ENCODE results near the gene MESP1. TPM values are rescaled to one million over a fixed set of nuclear protein-coding genes. Genes with fewer than 3 reads are reported as not detected.

The MESP1 gene
- total and polyA plus RNA-seq, 2 of the 13 experiments (the other 11 are each of a cell fraction or from before 2014, with no cell fraction given): not detected

- no peak for TF ChIP-seq ZBTB34 (CRISPR knock-in tag; IDR thresholded peaks at IDR 0.05)
- TF ChIP-seq ZNF580 (CRISPR knock-in tag; IDR thresholded peaks at IDR 0.05; ENCODE audit: borderline replicate concordance, low read depth): peak; percentile 74; the same call in 1 of the 2 replicates
- TF ChIP-seq KAT2B (IDR thresholded peaks at IDR 0.05; ENCODE audit: borderline replicate concordance, low read depth, low read length): no peak
- TF ChIP-seq ZNF33A (CRISPR knock-in tag; IDR thresholded peaks at IDR 0.05; ENCODE audit: borderline replicate concordance): no peak
- TF ChIP-seq ARID3A (IDR thresholded peaks at IDR 0.05; ENCODE audit: low read depth, low read length): no peak
- TF ChIP-seq SNAI1 (CRISPR knock-in tag; IDR thresholded peaks at IDR 0.05; ENCODE audit: borderline replicate concordance): no peak
- 0 out of 2 replicates have a peak, but pooled peaks have one; percentile 61 for TF ChIP-seq THAP8 (CRISPR knock-in tag; IDR thresholded peaks at IDR 0.05; ENCODE audit: borderline replicate concordance)
- peak; percentile 96 for TF ChIP-seq MAX (IDR thresholded peaks at IDR 0.05)
- TF ChIP-seq DZIP1 (CRISPR knock-in tag; IDR thresholded peaks at IDR 0.05): 0 out of 2 replicates have a peak, but pooled peaks have one; percentile 24
- TF ChIP-seq ZNF615 (CRISPR knock-in tag; IDR thresholded peaks at IDR 0.05; ENCODE audit: borderline replicate concordance): no peak
- TF ChIP-seq CBFB (CRISPR knock-in tag; IDR thresholded peaks at IDR 0.05): peak; percentile 84; the same call in 1 of the 2 replicates
- TF ChIP-seq ZNF619 (CRISPR knock-in tag; IDR thresholded peaks at IDR 0.05): no peak
- TF ChIP-seq ZNF776 (CRISPR knock-in tag; IDR thresholded peaks at IDR 0.05): peak; percentile 98
- TF ChIP-seq ZNF446 (CRISPR knock-in tag; IDR thresholded peaks at IDR 0.05): no peak
- 0 out of 2 replicates have a peak, but pooled peaks have one; percentile 58 for TF ChIP-seq WIZ (CRISPR knock-in tag; IDR thresholded peaks at IDR 0.05)
- peak; percentile 44 for TF ChIP-seq JARID2 (CRISPR knock-in tag; IDR thresholded peaks at IDR 0.05; ENCODE audit: insufficient replicate concordance)
- TF ChIP-seq ZNF431 (CRISPR knock-in tag; IDR thresholded peaks at IDR 0.05; ENCODE audit: borderline replicate concordance, low read depth): no peak
- peak; percentile 82 for TF ChIP-seq ZSCAN25 (CRISPR knock-in tag; IDR thresholded peaks at IDR 0.05)
- TF ChIP-seq HDAC2 (CRISPR knock-in tag; IDR thresholded peaks at IDR 0.05): no peak; the same call in 1 of the 2 replicates
- TF ChIP-seq MTF2 (CRISPR knock-in tag; IDR thresholded peaks at IDR 0.05; ENCODE audit: borderline replicate concordance): peak; percentile 80; the same call in 1 of the 2 replicates
Observed at GRCh38 chr15:89776274-89777072, 25.4 kb upstream of the MESP1 start, which contains the start of gene MESP2 (continued).

Measured in HepG2 (cell line).